ENCODE measurements around the gene VKORC1.

DNA sequence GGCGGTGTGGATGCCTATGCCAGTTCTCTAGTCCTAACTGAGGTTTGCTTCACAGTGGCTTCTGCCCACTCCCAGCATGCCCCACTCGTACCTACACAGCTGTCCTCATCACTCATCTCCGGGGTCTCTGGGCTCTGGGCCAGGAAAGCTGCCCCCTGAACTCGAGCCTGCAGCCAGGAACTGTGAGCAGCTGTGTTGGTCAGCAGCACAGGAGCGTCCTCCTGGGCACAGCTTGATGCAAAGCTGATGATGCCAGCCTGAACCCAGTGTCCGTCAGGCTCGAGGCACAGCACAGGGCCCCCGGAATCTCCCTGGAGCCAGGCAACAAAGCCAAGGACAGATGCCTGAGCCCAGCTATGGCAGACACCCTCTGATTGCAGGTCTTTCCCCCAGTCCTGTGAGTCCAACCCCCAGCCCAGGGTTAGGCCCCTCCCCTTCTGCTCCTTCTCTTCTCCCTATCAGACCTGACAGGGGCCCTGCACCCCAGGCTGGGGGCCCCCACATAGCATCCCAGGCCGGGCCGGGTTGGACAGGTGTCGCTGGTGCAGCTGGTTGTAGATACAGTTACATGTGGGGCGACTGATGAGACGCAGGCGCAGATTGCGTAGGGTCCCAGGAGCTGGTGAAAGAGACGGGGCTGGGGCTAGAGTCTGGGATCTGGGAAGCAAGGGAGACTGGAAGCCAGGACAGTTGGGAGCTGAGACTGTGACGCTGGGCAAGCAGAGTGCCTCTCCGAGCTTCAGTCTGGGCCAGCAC lies 8.5 kb downstream of the VKORC1 start:
- TF ChIP-seq, protein P1, sequence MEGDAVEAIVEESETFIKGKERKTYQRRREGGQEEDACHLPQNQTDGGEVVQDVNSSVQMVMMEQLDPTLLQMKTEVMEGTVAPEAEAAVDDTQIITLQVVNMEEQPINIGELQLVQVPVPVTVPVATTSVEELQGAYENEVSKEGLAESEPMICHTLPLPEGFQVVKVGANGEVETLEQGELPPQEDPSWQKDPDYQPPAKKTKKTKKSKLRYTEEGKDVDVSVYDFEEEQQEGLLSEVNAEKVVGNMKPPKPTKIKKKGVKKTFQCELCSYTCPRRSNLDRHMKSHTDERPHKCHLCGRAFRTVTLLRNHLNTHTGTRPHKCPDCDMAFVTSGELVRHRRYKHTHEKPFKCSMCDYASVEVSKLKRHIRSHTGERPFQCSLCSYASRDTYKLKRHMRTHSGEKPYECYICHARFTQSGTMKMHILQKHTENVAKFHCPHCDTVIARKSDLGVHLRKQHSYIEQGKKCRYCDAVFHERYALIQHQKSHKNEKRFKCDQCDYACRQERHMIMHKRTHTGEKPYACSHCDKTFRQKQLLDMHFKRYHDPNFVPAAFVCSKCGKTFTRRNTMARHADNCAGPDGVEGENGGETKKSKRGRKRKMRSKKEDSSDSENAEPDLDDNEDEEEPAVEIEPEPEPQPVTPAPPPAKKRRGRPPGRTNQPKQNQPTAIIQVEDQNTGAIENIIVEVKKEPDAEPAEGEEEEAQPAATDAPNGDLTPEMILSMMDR (IDR thresholded peaks at IDR 0.05), result no peak
- TF ChIP-seq POLR2AphosphoS5 (IDR thresholded peaks at IDR 0.05; ENCODE audit: insufficient read depth in 1 of 2, low read depth in 1 of 2), result no peak
